ENCODE measurements around the gene PLA2G2E.

- TF ChIP-seq POLR2A (IDR thresholded peaks at IDR 0.05; ENCODE audit: low read depth, low read length) (no peak), POLR2AphosphoS5 (IDR thresholded peaks at IDR 0.05; ENCODE audit: low read depth, low read length) (no peak), TAF1 (IDR thresholded peaks at IDR 0.05; ENCODE audit: borderline replicate concordance, low read depth, low read length) (no peak)
Measured at GRCh38 chr1:19971664-19972063, 48.2 kb upstream of the PLA2G2E start.
